ENCODE data around the gene NOL12.

NOL12 gene

DNA sequence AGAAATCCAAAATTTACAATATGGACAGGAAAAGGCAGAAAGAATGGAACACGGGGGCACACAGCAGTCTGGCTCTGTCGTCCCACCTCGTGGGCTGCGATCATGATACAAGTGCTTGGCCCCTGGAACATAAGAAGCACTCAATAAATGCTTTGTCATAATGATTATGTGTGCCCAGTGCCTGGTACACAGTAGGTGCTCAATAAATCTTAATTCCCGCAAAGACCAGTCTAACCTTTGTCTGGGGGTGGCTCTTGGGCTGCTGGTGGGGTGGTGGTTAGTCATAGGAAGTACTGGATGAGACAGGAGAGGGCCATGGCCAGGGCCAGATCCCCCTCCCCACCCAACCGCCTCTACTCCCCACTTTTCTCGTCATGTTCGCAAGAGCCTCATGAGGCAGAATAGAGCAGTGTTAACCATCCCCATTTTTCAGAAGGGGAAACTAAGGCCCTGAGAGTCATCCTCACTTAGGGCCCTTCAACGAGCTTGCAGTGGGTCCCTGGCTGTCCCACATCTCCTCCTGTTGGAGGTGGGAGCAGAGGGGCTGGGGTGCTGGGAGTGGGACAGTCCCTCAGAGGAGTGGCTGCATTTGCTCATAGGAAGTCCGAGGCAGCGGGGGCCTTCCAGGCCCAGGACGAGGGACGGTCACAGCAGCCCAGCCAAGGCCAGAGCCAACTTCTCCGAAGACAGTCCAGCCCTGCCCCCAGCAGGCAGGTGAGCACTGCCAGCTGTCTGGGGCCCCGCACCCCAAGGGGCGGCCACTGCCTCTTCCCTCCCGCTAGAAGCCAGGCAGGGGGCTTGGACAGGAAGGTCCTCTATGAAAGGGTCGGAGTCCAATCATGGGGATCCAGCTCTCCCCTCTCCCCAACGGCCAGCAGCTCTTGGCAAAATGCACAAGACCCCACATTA is 46.8 kb downstream of the NOL12 start:
- TF ChIP-seq CTCF (IDR thresholded peaks at IDR 0.05; ENCODE audit: poor library complexity, severe bottlenecking) = no peak
- Histone ChIP-seq H3K27me3 (ENCODE audit: insufficient read depth, poor library complexity, severe bottlenecking) (no peaks in the 10 kb centered on the region), H3K36me3 (ENCODE audit: low read depth) (no peaks in the 10 kb centered on the region), H3K4me3 (ENCODE audit: severe bottlenecking) (no peak overlapping the region), H3K4me1 (ENCODE audit: insufficient read depth, poor library complexity, severe bottlenecking) (no peaks in the 10 kb centered on the region), H3K9me3 (ENCODE audit: severe bottlenecking) (no peaks in the 10 kb centered on the region), H3K27ac (ENCODE audit: poor library complexity, severe bottlenecking) (no peak overlapping the region)
- DNase-seq (ENCODE audit: low spot score) = no peak
- ATAC-seq (ENCODE audit: low read depth) = no peak

DNA sequence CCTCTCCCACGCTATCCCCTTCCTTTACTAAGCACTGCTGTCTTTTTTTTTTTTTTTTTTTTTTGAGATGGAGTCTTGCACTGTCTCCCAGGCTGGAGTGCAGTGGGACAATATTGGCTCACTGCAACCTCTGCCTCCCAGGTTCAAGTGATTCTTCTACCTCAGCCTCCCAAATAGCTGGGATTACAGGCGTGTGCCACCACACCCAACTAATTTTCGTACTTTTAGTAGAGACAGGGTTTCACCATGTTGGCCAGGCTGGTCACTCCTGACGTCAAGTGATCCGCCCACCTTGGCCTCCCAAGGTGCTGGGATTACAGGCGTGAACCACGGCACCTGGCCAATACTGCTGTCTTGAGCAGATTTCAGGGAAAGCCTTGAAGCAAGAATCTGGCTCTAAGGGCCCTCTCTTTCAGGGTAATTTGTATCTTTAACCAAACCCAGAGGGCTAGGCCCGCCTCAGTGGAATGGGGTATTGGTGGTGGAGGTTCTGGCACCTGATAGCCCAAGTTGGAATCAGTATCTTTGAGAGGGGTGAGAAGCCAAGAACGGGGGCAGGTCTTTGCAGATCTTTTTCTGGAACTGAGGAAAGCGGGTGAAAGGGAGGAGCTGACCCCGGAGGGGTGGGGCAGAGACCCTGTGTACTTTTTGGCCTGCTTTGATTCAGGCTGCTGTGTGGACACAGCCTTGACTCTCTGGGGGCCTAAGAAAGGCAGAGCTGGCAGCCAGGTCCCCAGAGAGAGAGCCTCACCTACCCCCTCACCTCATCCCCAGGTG is 47.7 kb downstream of the NOL12 start:
- Histone ChIP-seq H3K9me3 (ENCODE audit: severe bottlenecking) (no peaks in the 10 kb centered on the region), H3K4me3 (ENCODE audit: severe bottlenecking) (no peak overlapping the region), H3K36me3 (ENCODE audit: low read depth) (no peaks in the 10 kb centered on the region), H3K4me1 (ENCODE audit: insufficient read depth, poor library complexity, severe bottlenecking) (no peaks in the 10 kb centered on the region), H3K27me3 (ENCODE audit: insufficient read depth, poor library complexity, severe bottlenecking) (no peaks in the 10 kb centered on the region), H3K27ac (ENCODE audit: poor library complexity, severe bottlenecking) (no peak overlapping the region)
- no peak for DNase-seq (ENCODE audit: low spot score)
- TF ChIP-seq CTCF (IDR thresholded peaks at IDR 0.05; ENCODE audit: poor library complexity, severe bottlenecking) = no peak
- no peak for ATAC-seq (ENCODE audit: low read depth)

DNA sequence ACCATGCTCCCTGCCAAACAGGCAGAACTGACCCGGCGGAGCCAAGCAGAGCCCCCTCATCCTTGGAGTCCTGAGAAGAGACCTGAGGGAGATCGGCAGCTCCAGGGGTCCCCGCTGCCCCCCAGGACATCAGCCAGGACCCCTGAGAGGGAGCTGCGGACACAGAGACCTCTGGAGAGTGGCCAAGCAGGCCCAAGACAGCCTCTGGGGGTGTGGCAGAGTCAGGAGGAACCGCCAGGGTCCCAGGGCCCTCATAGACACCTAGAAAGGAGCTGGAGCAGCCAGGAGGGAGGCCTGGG is 48.2 kb downstream of the NOL12 start:
- no peak for DNase-seq (ENCODE audit: low spot score)
- H3K9me3 ChIP-seq (ENCODE audit: severe bottlenecking) = no peaks in the 10 kb centered on the region
- no peaks in the 10 kb centered on the region for H3K4me1 ChIP-seq (ENCODE audit: insufficient read depth, poor library complexity, severe bottlenecking)
- no peak for TF ChIP-seq CTCF (IDR thresholded peaks at IDR 0.05; ENCODE audit: poor library complexity, severe bottlenecking)
- H3K4me3 ChIP-seq (ENCODE audit: severe bottlenecking) = no peak overlapping the region
- no peak overlapping the region for H3K27ac ChIP-seq (ENCODE audit: poor library complexity, severe bottlenecking)
- no peaks in the 10 kb centered on the region for H3K27me3 ChIP-seq (ENCODE audit: insufficient read depth, poor library complexity, severe bottlenecking)
- no peaks in the 10 kb centered on the region for H3K36me3 ChIP-seq (ENCODE audit: low read depth)
- ATAC-seq (ENCODE audit: low read depth) = no peak

- ATAC-seq (ENCODE audit: low read depth) (0 out of 3 replicates have a peak, but pooled peaks have one; percentile 6), DNase-seq (ENCODE audit: low spot score) (no peak)
- no peaks in the 10 kb centered on the region for H3K27me3 ChIP-seq (ENCODE audit: insufficient read depth, poor library complexity, severe bottlenecking)
- no peak overlapping the region for H3K27ac ChIP-seq (ENCODE audit: poor library complexity, severe bottlenecking)
- H3K36me3 ChIP-seq (ENCODE audit: low read depth) = no peaks in the 10 kb centered on the region
- H3K9me3 ChIP-seq (ENCODE audit: severe bottlenecking) = no peaks in the 10 kb centered on the region
- TF ChIP-seq CTCF (IDR thresholded peaks at IDR 0.05; ENCODE audit: poor library complexity, severe bottlenecking) = peak; percentile 20
- no peaks in the 10 kb centered on the region for H3K4me1 ChIP-seq (ENCODE audit: insufficient read depth, poor library complexity, severe bottlenecking)
- no peak overlapping the region for H3K4me3 ChIP-seq (ENCODE audit: severe bottlenecking)
Observed at GRCh38 chr22:37734964-37735451, 48.9 kb downstream of the NOL12 start.

Data from RWPE2 (cell line).